Fibroblast of lung (primary cell): ENCODE data around the gene RIPK1. TPM values are rescaled to one million over a fixed set of nuclear protein-coding genes. Genes with fewer than 3 reads are reported as not detected.

Experiments
- DNase-seq, 2 donors: peaks; one replicate each; pipeline versions ENCODE4 v3.0.0 to v3.0.0-alpha.2; 2010; ENCODE audit warnings: low read depth in 2 of 2
- H2AFZ ChIP-seq: 2 replicates; pipeline ENCODE4 v1.5.1; 2012; ENCODE audit warnings: low read length, control low read depth, inconsistent platforms
- H3K27ac ChIP-seq: 2 replicates; pipeline ENCODE4 v1.5.1; 2011; ENCODE audit warnings: low read length, control low read depth; ENCODE audit not compliant: insufficient read depth
- H3K27me3 ChIP-seq: 2 replicates; pipeline ENCODE4 v1.5.1; 2011; ENCODE audit warnings: mild to moderate bottlenecking, low read length; ENCODE audit not compliant: control insufficient read depth, insufficient read depth
- H3K36me3 ChIP-seq: 2 replicates; pipeline ENCODE4 v1.5.1; 2011; ENCODE audit warnings: low read length; ENCODE audit not compliant: control insufficient read depth, insufficient read depth
- H3K4me1 ChIP-seq: 2 replicates; pipeline ENCODE4 v1.5.1; 2011; ENCODE audit warnings: low read length; ENCODE audit not compliant: control insufficient read depth, insufficient read depth; ENCODE audit errors: extremely low read depth
- H3K4me2 ChIP-seq: 2 replicates; pipeline ENCODE4 v1.5.1; 2011; ENCODE audit warnings: low read length, control low read depth; ENCODE audit not compliant: insufficient read depth; ENCODE audit errors: extremely low read depth
- H3K4me3 ChIP-seq, 4 experiments: fragments of 200-600 bp in 1 of 4; sonication (generic) in 1 of 4; replicated peaks in 1 of 4; 2 replicates each; pipeline ENCODE4 v1.5.1; 2011 to 2016; ENCODE audit warnings: low read length in 4 of 4, low read depth in 3 of 4, mild to moderate bottlenecking in 3 of 4, control low read depth in 2 of 4, inconsistent platforms in 1 of 4, mixed read lengths in 1 of 4; ENCODE audit not compliant: insufficient read depth in 1 of 4; ENCODE audit errors: control extremely low read depth in 1 of 4
- H3K79me2 ChIP-seq: 2 replicates; pipeline ENCODE4 v1.5.1; 2012; ENCODE audit warnings: mild to moderate bottlenecking, low read length, inconsistent platforms; ENCODE audit not compliant: control insufficient read depth, insufficient read depth
- H3K9ac ChIP-seq: 2 replicates; pipeline ENCODE4 v1.5.1; 2011; ENCODE audit warnings: mild to moderate bottlenecking, low read length, control low read depth; ENCODE audit not compliant: insufficient read depth
- H3K9me3 ChIP-seq: 2 replicates; pipeline ENCODE4 v1.5.1; 2012; ENCODE audit warnings: low read depth, low read length; ENCODE audit not compliant: control insufficient read depth, insufficient read depth
- H4K20me1 ChIP-seq: 2 replicates; pipeline ENCODE4 v1.5.1; 2011; ENCODE audit warnings: low read length; ENCODE audit not compliant: control insufficient read depth, insufficient read depth; ENCODE audit errors: extremely low read depth
- CTCF ChIP-seq, 2 donors: IDR thresholded peaks in 1 of 2; conservative IDR thresholded peaks in 1 of 2; 1 replicate in 1 of 2; 2 replicates in 1 of 2; pipeline ENCODE4 v1.5.1; 2011 to 2012; ENCODE audit warnings: low read length in 2 of 2, control low read depth in 1 of 2, inconsistent platforms in 1 of 2, low read depth in 1 of 2, mild to moderate bottlenecking in 1 of 2
- EZH2 ChIP-seq: IDR thresholded peaks from 2 replicates; pipeline ENCODE4 v1.5.1; 2012; ENCODE audit warnings: low read length, control low read depth, mild to moderate bottlenecking; ENCODE audit errors: missing control alignments
- polyA plus RNA-seq, 2 donors: library from polyadenylated mRNA; depleted of rRNA in 1 of 2; stranded (reverse) in 1 of 2; unstranded in 1 of 2; fragments of >200 nt; gene quantifications; 2 replicates each; pipeline ENCODE4 v1.2.1, GENCODE V29; 2011 to 2012; ENCODE audit warnings: missing spikeins in 1 of 2
- total RNA-seq: library from RNA; depleted of rRNA; stranded (reverse); fragments of >200 nt; gene quantifications from 2 replicates; pipeline ENCODE4 v1.2.1, GENCODE V29; 2014

The RIPK1 gene
- total and polyA plus RNA-seq, 2 donors (not counting 1 experiment from before 2014, with no cell fraction given) = 22.1 to 29.3 TPM

GRCh38 chr6:3117912-3118352 lies 49.6 kb downstream of the RIPK1 start:
- Histone ChIP-seq H3K9ac (peak overlapping the region; percentile 91), H3K4me2 (peak overlapping the region; percentile 56), H3K4me1 (no peaks in the 10 kb centered on the region), H2AFZ (peak overlapping the region; percentile 94), H3K4me3 (peak overlapping the region; percentile 59 to 92 (median 80)), H3K9me3 (no peaks in the 10 kb centered on the region), H3K27ac (peak overlapping the region; percentile 92), H3K79me2 (no peaks in the 10 kb centered on the region), H4K20me1 (no peaks in the 10 kb centered on the region), H3K27me3 (no peaks in the 10 kb centered on the region), H3K36me3 (peaks cover 7% of the 10 kb centered on the region)
- TF ChIP-seq EZH2 (no peak), CTCF (conservative IDR thresholded peaks at IDR 0.05 in 1 of 2, IDR thresholded peaks at IDR 0.05 in 1 of 2; ENCODE audit: low read depth in 1 of 2, low read length in 2 of 2) (no peak)
- DNase-seq = no peak

GRCh38 chr6:3118353-3119039 lies 50.2 kb downstream of the RIPK1 start, which contains the start of gene BPHL:
TSS of gene BPHL (plus strand) at chr6:3118711. CDS start at chr6:3118741, 30 bp downstream.
- peak within 1 kb of the TSS; percentile 92 for H3K27ac ChIP-seq
- peak within 1 kb of the TSS; percentile 91 for H3K9ac ChIP-seq
- peak within 1 kb of the TSS; percentile 74 to 92 (median 82) for H3K4me3 ChIP-seq
- DNase-seq = peak; percentile 83 to 92
- H3K27me3 ChIP-seq = no peaks in the 10 kb centered on the region
- no peaks in the 10 kb centered on the region for H3K4me1 ChIP-seq
- peak within 1 kb of the TSS; percentile 94 for H2AFZ ChIP-seq
- H3K4me2 ChIP-seq = peak within 1 kb of the TSS; percentile 88
- no peaks in the 10 kb centered on the region for H4K20me1 ChIP-seq
- H3K36me3 ChIP-seq = peaks cover 2% of the 10 kb centered on the region
- no peak for TF ChIP-seq EZH2
- TF ChIP-seq CTCF (conservative IDR thresholded peaks at IDR 0.05 in 1 of 2, IDR thresholded peaks at IDR 0.05 in 1 of 2; ENCODE audit: low read depth in 1 of 2, low read length in 2 of 2) = no peak
- no peaks in the 10 kb centered on the region for H3K9me3 ChIP-seq
- no peaks in the 10 kb centered on the region for H3K79me2 ChIP-seq

- H3K27ac ChIP-seq = peak overlapping the region; percentile 92
Observed at GRCh38 chr6:3119040-3119723, 50.9 kb downstream of the RIPK1 start.

More at GRCh38 chr6:3119040-3119723, 50.9 kb downstream of the RIPK1 start:
- Histone ChIP-seq H3K36me3 (peaks cover 2% of the 10 kb centered on the region), H3K4me1 (no peaks in the 10 kb centered on the region), H3K9me3 (no peaks in the 10 kb centered on the region), H4K20me1 (no peaks in the 10 kb centered on the region), H3K79me2 (no peaks in the 10 kb centered on the region), H2AFZ (peak overlapping the region; percentile 92), H3K4me3 (peak overlapping the region; percentile 74 to 92 (median 82)), H3K4me2 (peak overlapping the region; percentile 88), H3K27me3 (no peaks in the 10 kb centered on the region), H3K9ac (peak overlapping the region; percentile 91)
- DNase-seq = peak; percentile 35 to 44
- no peak for TF ChIP-seq EZH2
- TF ChIP-seq CTCF (conservative IDR thresholded peaks at IDR 0.05 in 1 of 2, IDR thresholded peaks at IDR 0.05 in 1 of 2; ENCODE audit: low read depth in 1 of 2, low read length in 2 of 2) = no peak
